Measurements from ENCODE around the gene ARMH4.

Gene ARMH4

DNA sequence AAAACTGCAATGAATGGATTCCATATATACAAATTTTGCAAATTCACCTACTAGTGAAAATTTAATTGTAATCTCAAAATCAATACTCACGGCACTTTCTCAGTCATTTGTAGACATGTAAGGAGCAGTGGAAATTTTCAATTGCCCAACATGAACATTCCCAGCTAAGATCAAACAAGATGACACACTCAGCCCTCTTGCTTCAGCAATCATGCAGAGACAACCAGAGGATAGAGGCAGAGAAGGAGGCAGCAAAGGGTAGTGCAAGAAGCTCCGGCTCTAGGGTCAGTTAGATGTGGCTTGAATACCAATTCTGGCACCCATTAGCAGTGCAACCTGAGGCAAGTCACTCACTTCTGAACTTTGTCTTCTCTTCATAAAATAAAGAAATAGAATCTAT is 194.6 kb downstream of the ARMH4 start:
- Histone ChIP-seq H3K27ac (no peak overlapping the region), H3K27me3 (ENCODE audit: insufficient read depth, low read depth, severe bottlenecking) (no peaks in the 10 kb centered on the region), H3K36me3 (no peaks in the 10 kb centered on the region), H3K9me3 (ENCODE audit: severe bottlenecking) (peaks cover 7% of the 10 kb centered on the region), H3K4me3 (ENCODE audit: low read depth, low read length) (no peak overlapping the region)
- no peak for DNase-seq
- no peak for TF ChIP-seq CTCF (IDR thresholded peaks at IDR 0.05; ENCODE audit: low read depth, low read length)

Data from WERI-Rb-1 (cell line).